K562 (cell line): ENCODE measurements around the gene ADTRP. TPM values are rescaled to one million over a fixed set of nuclear protein-coding genes. Genes with fewer than 3 reads are reported as not detected.

ENCODE experiments used
- ATAC-seq: fragments of 200-7000 bp; cut with Tn5 transposase; 3 replicates; pipeline ENCODE4 v1.9.1; 2020; ENCODE audit warnings: moderate library complexity
- BruUV-seq: library from RNA; stranded (reverse); fragments of 400-500 nt; replicated peaks from 2 replicates; lab custom pipeline; 2021; lab: Mats Ljungman, UMichigan
- CTCF ChIA-PET: fragments of 300-600 bp; formaldehyde crosslinking; extraction: SDS; loops from one replicate; lab custom pipeline; 2021; ENCODE audit warnings: low intra/inter-chr PET ratio; lab: Yijun Ruan, JAX
- POLR2A ChIA-PET: fragments of 300-600, 350-650 bp; sonication (Branson Sonifier 250); formaldehyde crosslinking; extraction: SDS; loops from one replicate; lab custom pipeline; 2021; ENCODE audit warnings: antibody characterized with exemption, inconsistent platforms; lab: Yijun Ruan, JAX
- DNase-seq, 4 experiments: peaks; one replicate each; pipeline versions ENCODE4 v3.0.0 to v3.0.0-alpha.2; 2011 to 2018; ENCODE audit warnings: low spot score in 3 of 4, mixed read lengths in 3 of 4; ENCODE audit errors: extremely low read depth in 1 of 4
- FAIRE-seq: peaks from 2 replicates; lab custom pipeline; 2011; peaks lifted over from hg19 to GRCh38; lab: Jason Lieb, UNC
- H2AFZ ChIP-seq: 2 replicates; pipeline ENCODE4 v1.6.0; 2011; ENCODE audit warnings: low read depth, low read length, control low read depth, inconsistent platforms
- H3K27ac ChIP-seq: fragments of 200-600 bp; 3 replicates; pipeline ENCODE4 v1.8.0; 2011; ENCODE audit warnings: low read depth, mild to moderate bottlenecking, control low read depth, inconsistent platforms, low read length, moderate library complexity, mixed read lengths; ENCODE audit errors: extremely low read depth
- H3K27me3 ChIP-seq, 2 experiments: fragments of 300-600 bp in 1 of 2; 2 replicates in 1 of 2; 3 replicates in 1 of 2; pipeline versions ENCODE4 v1.6.0 to v1.8.0; 2011; ENCODE audit warnings: inconsistent platforms in 2 of 2, low read length in 2 of 2, mild to moderate bottlenecking in 1 of 2, mixed read lengths in 1 of 2, moderate library complexity in 1 of 2; ENCODE audit not compliant: control insufficient read depth in 2 of 2, insufficient read depth in 2 of 2
- H3K36me3 ChIP-seq: fragments of 300-600 bp; 3 replicates; pipeline ENCODE4 v1.8.0; 2011; ENCODE audit warnings: mild to moderate bottlenecking, low read length, inconsistent platforms; ENCODE audit not compliant: control insufficient read depth, insufficient read depth
- H3K4me1 ChIP-seq, 2 experiments: fragments of 200-600 bp in 1 of 2; replicated peaks in 1 of 2; 2 replicates in 1 of 2; 3 replicates in 1 of 2; pipeline versions ENCODE4 v1.5.1 to v1.8.0; 2011; ENCODE audit warnings: inconsistent platforms in 2 of 2, low read length in 2 of 2, mild to moderate bottlenecking in 1 of 2, mixed read lengths in 1 of 2, moderate library complexity in 1 of 2; ENCODE audit not compliant: control insufficient read depth in 2 of 2, insufficient read depth in 2 of 2
- H3K4me2 ChIP-seq: 2 replicates; pipeline ENCODE4 v1.6.1; 2011; ENCODE audit warnings: low read length, control low read depth, inconsistent platforms, mixed read lengths; ENCODE audit not compliant: insufficient read depth
- H3K4me3 ChIP-seq: fragments of 200-600 bp; sonication (generic), shearing (Covaris generic); 2 replicates; pipeline ENCODE4 v1.5.1; 2016; ENCODE audit warnings: control low read depth, inconsistent platforms
- H3K79me2 ChIP-seq: fragments of 200-600 bp; 3 replicates; pipeline ENCODE4 v1.8.0; 2011; ENCODE audit warnings: low read length, inconsistent platforms; ENCODE audit not compliant: control insufficient read depth, insufficient read depth
- H3K9ac ChIP-seq, 2 experiments: 2 replicates each; pipeline versions ENCODE4 v1.6.0 to v1.6.1; 2011; ENCODE audit warnings: low read depth in 2 of 2, low read length in 2 of 2, control low read depth in 1 of 2, inconsistent platforms in 1 of 2, mild to moderate bottlenecking in 1 of 2, mixed read lengths in 1 of 2; ENCODE audit not compliant: insufficient read depth in 1 of 2
- H3K9me1 ChIP-seq: one replicate; pipeline ENCODE4 v1.6.0; 2011; ENCODE audit warnings: inconsistent platforms, mild to moderate bottlenecking, low read length, moderate library complexity; ENCODE audit not compliant: control insufficient read depth, insufficient read depth
- H3K9me3 ChIP-seq: replicated peaks from 2 replicates; pipeline ENCODE4 v1.5.1; 2011; ENCODE audit warnings: low read depth, low read length, inconsistent platforms; ENCODE audit not compliant: control insufficient read depth, insufficient read depth
- H4K20me1 ChIP-seq: replicated peaks from 2 replicates; pipeline ENCODE4 v1.6.1; 2011; ENCODE audit warnings: low read length, inconsistent platforms, mixed read lengths; ENCODE audit not compliant: control insufficient read depth, insufficient read depth
- FOS ChIP-seq: IDR thresholded peaks from 3 replicates; pipeline ENCODE4 v1.6.1; 2011; ENCODE audit not compliant: insufficient read length; ENCODE audit errors: extremely low read depth
- KLF16 ChIP-seq: IDR thresholded peaks from 2 replicates; pipeline ENCODE4 v1.6.1; 2016; ENCODE audit warnings: antibody characterized with exemption
- NCOR1 ChIP-seq: fragments of 450-650 bp; IDR thresholded peaks from 2 replicates; pipeline ENCODE4 v1.6.1; 2016; ENCODE audit warnings: mild to moderate bottlenecking, moderate library complexity
- RHOXF2B ChIP-seq: fragments of 250-450 bp; sonication (Bioruptor Pico); conservative IDR thresholded peaks from 2 replicates; pipeline ENCODE4 v1.5.1; 2021
- TOE1 ChIP-seq, 2 experiments: fragments of 450-650 bp in 1 of 2; sonication (generic) in 1 of 2; formaldehyde crosslinking in 1 of 2; IDR thresholded peaks; 2 replicates each; pipeline versions ENCODE4 v1.7.1 to v1.8.0; 2016 to 2022; ENCODE audit warnings: borderline replicate concordance in 2 of 2, mild to moderate bottlenecking in 2 of 2, antibody characterized with exemption in 1 of 2, inconsistent platforms in 1 of 2, low read depth in 1 of 2, missing genetic modification reagents in 1 of 2, moderate library complexity in 1 of 2
- ZNF24 ChIP-seq: fragments of 450-650 bp; IDR thresholded peaks from 2 replicates; pipeline ENCODE4 v1.6.1; 2016
- WGBS: fragments of 100-300 bp; shearing (Covaris generic); methylation state at CpG from one replicate; pipeline ENCODE4 v1.1.6; 2016; ENCODE audit warnings: low coverage, mixed read lengths; ENCODE audit not compliant: insufficient coverage; ENCODE audit errors: missing lambda C conversion rate; 5-methylcytosine and 5-hydroxymethylcytosine counted together
- in situ Hi-C: fragments of 300-500 bp; cut with MboI; formaldehyde crosslinking; loops from 4 replicates; pipeline ENCODE4 v1.15.0; 2018; ENCODE audit warnings: inconsistent platforms, mixed read lengths
- intact Hi-C: fragments of 100-400 bp; cut with micrococcal nuclease; formaldehyde crosslinking; loops from 2 replicates; pipeline ENCODE4 v1.14.2; 2022
- polyA plus RNA-seq, 8 experiments: library from polyadenylated mRNA; depleted of rRNA in 4 of 8; stranded (reverse) in 5 of 8; unstranded in 3 of 8; fragments of >200 nt; fragmentation: Nextera tagmentation in 2 of 8; fragmentation: Illumina TruSeq in 1 of 8; extraction: Ambion mirVana in 2 of 8; extraction: Trizol in 1 of 8; gene quantifications; 2 replicates each; pipeline versions ENCODE4 v1.2.1 to v1.2.3, GENCODE V29; 2011 to 2014; ENCODE audit warnings: inconsistent platforms in 1 of 8, missing spikeins in 1 of 8
- total RNA-seq, 7 experiments: library from RNA; depleted of rRNA in 6 of 7; stranded (reverse); fragments of >200 nt in 6 of 7; fragmentation: Illumina TruSeq in 2 of 7; extraction: Trizol in 2 of 7; gene quantifications; 2 replicates each; pipeline versions ENCODE4 v1.2.1 to v1.2.3, GENCODE V29; 2011 to 2021; ENCODE audit warnings: low replicate concordance in 1 of 7
- TF ChIP-seq, protein P1 (sequence below): fragments of 250-450 bp; sonication (Bioruptor Pico); IDR thresholded peaks from 2 replicates; pipeline ENCODE4 v1.8.0; 2021; ENCODE audit warnings: borderline replicate concordance, mild to moderate bottlenecking, moderate library complexity; ENCODE audit not compliant: poor library complexity, severe bottlenecking

The ADTRP gene
- total and polyA plus RNA-seq, 9 of the 15 experiments (the other 6 are each of a cell fraction or from before 2014, with no cell fraction given) = 7.4 to 24.0 (median 13.6) TPM

DNA sequence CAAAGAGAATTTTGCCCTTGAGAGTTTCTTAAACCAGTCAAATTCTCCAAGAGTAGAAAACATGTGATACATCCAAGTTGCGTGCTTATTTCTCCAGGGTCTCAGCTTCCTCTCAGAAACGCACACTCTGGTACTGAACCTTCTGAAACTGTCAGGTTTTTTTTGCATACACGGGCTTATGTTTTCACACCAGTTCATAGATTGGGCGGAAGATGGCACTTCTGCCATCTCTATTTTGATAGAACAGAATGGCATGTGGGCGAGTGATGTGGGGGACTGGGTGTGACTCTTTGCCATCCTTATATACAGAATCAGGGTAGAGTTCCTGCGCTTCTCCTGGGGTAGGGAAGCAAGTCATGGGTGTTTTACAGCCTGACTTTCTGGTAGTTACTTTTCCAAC, 56.4 kb downstream of the ADTRP start:
- H3K9me1 ChIP-seq = no peaks in the 10 kb centered on the region
- no peak overlapping the region for H3K4me3 ChIP-seq
- no TSS peak for BruUV-seq
- FAIRE-seq = no peak
- intact Hi-C loops = no loop called here
- H3K27me3 ChIP-seq = no peaks in the 10 kb centered on the region
- 56% methylated on average over 6 of the region's 6 CpGs for WGBS
- ChIA-PET CTCF (no interaction called here), POLR2A (interaction anchor here (0.7 to 2.1 kb wide), 3 partner anchors 10 to 403 kb away, joined by 3 to 5 read pairs (median 3); no protein-coding TSS in a partner anchor)
- no peaks in the 10 kb centered on the region for H3K9me3 ChIP-seq
- no peaks in the 10 kb centered on the region for H3K36me3 ChIP-seq
- H3K4me1 ChIP-seq = peaks cover 0 to 3% of the 10 kb centered on the region in 2 experiments; a peak in 1 of 5 replicates
- TF ChIP-seq ZNF24 = no peak
- TF ChIP-seq RHOXF2B = no peak
- TF ChIP-seq, protein P1, sequence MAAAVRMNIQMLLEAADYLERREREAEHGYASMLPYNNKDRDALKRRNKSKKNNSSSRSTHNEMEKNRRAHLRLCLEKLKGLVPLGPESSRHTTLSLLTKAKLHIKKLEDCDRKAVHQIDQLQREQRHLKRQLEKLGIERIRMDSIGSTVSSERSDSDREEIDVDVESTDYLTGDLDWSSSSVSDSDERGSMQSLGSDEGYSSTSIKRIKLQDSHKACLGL = no peak
- no peak for TF ChIP-seq FOS
- no peak for TF ChIP-seq KLF16
- no peak for TF ChIP-seq TOE1 (IDR thresholded peaks at IDR 0.05; ENCODE audit: borderline replicate concordance)
- no peak for TF ChIP-seq TOE1 (CRISPR knock-in tag; IDR thresholded peaks at IDR 0.05; ENCODE audit: borderline replicate concordance, low read depth)
- TF ChIP-seq NCOR1 = no peak
- no peak overlapping the region for H3K27ac ChIP-seq
- no peaks in the 10 kb centered on the region for H3K79me2 ChIP-seq
- no peak overlapping the region for H3K4me2 ChIP-seq
- DNase-seq = no peak
- in situ Hi-C loops = no loop called here
- no peaks in the 10 kb centered on the region for H4K20me1 ChIP-seq
- no peak overlapping the region for H3K9ac ChIP-seq
- no peak for ATAC-seq
- no peak overlapping the region for H2AFZ ChIP-seq
